MCF 10A (cell line): ENCODE results near the gene MAPT. TPM values are rescaled to one million over a fixed set of nuclear protein-coding genes. Genes with fewer than 3 reads are reported as not detected.

ENCODE experiments used
- BruUV-seq: library from RNA; stranded (reverse); fragments of 400-500 nt; replicated peaks from 2 replicates; lab custom pipeline; 2021; lab: Mats Ljungman, UMichigan
- CTCF ChIA-PET: fragments of 300-600 bp; sonication (Branson Sonifier 250); formaldehyde crosslinking; extraction: SDS; loops from one replicate; lab custom pipeline; 2021; ENCODE audit warnings: antibody characterized with exemption, inconsistent platforms; lab: Yijun Ruan, JAX
- POLR2A ChIA-PET: fragments of 300-600, 350-650 bp; sonication (Branson Sonifier 250); formaldehyde crosslinking; extraction: SDS; loops from one replicate; lab custom pipeline; 2020; ENCODE audit warnings: antibody characterized with exemption, inconsistent platforms; lab: Yijun Ruan, JAX
- DNase-seq: peaks from one replicate; pipeline ENCODE4 v3.0.0-alpha.2; 2018; ENCODE audit not compliant: unreplicated experiment
- H3K27ac Mint-ChIP-seq: one replicate; pipeline ENCODE4 v1.8.0; 2022; ENCODE audit warnings: mild to moderate bottlenecking, low read depth, mixed read lengths; ENCODE audit not compliant: unreplicated experiment
- H3K27me3 Mint-ChIP-seq: one replicate; pipeline ENCODE4 v1.8.0; 2022; ENCODE audit warnings: mixed read lengths; ENCODE audit not compliant: insufficient read depth, unreplicated experiment
- H3K36me3 Mint-ChIP-seq: one replicate; pipeline ENCODE4 v1.8.0; 2022; ENCODE audit warnings: mild to moderate bottlenecking, moderate library complexity, mixed read lengths; ENCODE audit not compliant: insufficient read depth, unreplicated experiment
- H3K4me1 Mint-ChIP-seq: one replicate; pipeline ENCODE4 v1.8.0; 2022; ENCODE audit warnings: mixed read lengths; ENCODE audit not compliant: insufficient read depth, unreplicated experiment
- H3K4me3 Mint-ChIP-seq: one replicate; pipeline ENCODE4 v1.8.0; 2022; ENCODE audit warnings: mild to moderate bottlenecking, moderate library complexity, mixed read lengths; ENCODE audit not compliant: unreplicated experiment
- H3K9me3 Mint-ChIP-seq: one replicate; pipeline ENCODE4 v1.8.0; 2022; ENCODE audit warnings: mixed read lengths; ENCODE audit not compliant: unreplicated experiment
- intact Hi-C: fragments of 100-400 bp; cut with micrococcal nuclease; formaldehyde crosslinking; loops from 2 replicates; pipeline ENCODE4 v1.14.1; 2022
- total RNA-seq: library from RNA; stranded (reverse); gene quantifications from 2 replicates; pipeline ENCODE4 v1.2.3, GENCODE V29; 2022
- TF ChIP-seq, protein P1 (sequence below): fragments of 200-600 bp; IDR thresholded peaks from one replicate; pipeline ENCODE4 v1.8.0; 2022; ENCODE audit warnings: antibody characterized with exemption, mild to moderate bottlenecking; ENCODE audit not compliant: unreplicated experiment

MAPT gene
- total RNA-seq, 1 experiment from 2014 or later, result 0.42 TPM

DNA sequence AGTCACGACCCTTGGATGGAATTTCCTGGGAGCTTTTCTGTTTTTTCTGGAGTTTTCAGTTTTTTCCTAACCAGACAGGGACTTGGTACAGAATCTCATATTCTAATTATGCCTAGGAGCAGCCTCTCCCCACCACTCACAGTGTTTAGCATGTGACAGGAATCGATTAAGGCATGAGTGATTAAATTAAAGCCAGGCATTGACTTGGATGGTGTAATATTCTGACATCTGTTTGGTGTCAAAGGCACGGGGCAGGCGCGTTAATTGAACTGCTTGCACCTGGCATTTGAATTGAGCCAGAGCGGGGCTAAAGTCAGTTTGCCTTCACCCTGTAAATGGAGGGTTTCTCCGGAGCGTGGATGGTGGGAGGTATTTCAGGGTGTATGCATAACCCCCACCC is 11.9 kb downstream of the MAPT start:
- ChIA-PET CTCF (no interaction called here), POLR2A (interaction anchor here (0.8 kb wide), 1 partner anchor 17 kb away, joined by 4 read pairs; no protein-coding TSS in a partner anchor)
- no peak for DNase-seq
- TF ChIP-seq, protein P1, sequence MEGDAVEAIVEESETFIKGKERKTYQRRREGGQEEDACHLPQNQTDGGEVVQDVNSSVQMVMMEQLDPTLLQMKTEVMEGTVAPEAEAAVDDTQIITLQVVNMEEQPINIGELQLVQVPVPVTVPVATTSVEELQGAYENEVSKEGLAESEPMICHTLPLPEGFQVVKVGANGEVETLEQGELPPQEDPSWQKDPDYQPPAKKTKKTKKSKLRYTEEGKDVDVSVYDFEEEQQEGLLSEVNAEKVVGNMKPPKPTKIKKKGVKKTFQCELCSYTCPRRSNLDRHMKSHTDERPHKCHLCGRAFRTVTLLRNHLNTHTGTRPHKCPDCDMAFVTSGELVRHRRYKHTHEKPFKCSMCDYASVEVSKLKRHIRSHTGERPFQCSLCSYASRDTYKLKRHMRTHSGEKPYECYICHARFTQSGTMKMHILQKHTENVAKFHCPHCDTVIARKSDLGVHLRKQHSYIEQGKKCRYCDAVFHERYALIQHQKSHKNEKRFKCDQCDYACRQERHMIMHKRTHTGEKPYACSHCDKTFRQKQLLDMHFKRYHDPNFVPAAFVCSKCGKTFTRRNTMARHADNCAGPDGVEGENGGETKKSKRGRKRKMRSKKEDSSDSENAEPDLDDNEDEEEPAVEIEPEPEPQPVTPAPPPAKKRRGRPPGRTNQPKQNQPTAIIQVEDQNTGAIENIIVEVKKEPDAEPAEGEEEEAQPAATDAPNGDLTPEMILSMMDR, result no peak
- no TSS peak for BruUV-seq
- H3K36me3 Mint-ChIP-seq, result no peaks in the 10 kb centered on the region
- H3K4me3 Mint-ChIP-seq, result no peak overlapping the region
- intact Hi-C loops, result no loop called here
- no peaks in the 10 kb centered on the region for H3K4me1 Mint-ChIP-seq
- H3K27me3 Mint-ChIP-seq, result peaks cover 45% of the 10 kb centered on the region
- no peak overlapping the region for H3K27ac Mint-ChIP-seq
- no peaks in the 10 kb centered on the region for H3K9me3 Mint-ChIP-seq

DNA sequence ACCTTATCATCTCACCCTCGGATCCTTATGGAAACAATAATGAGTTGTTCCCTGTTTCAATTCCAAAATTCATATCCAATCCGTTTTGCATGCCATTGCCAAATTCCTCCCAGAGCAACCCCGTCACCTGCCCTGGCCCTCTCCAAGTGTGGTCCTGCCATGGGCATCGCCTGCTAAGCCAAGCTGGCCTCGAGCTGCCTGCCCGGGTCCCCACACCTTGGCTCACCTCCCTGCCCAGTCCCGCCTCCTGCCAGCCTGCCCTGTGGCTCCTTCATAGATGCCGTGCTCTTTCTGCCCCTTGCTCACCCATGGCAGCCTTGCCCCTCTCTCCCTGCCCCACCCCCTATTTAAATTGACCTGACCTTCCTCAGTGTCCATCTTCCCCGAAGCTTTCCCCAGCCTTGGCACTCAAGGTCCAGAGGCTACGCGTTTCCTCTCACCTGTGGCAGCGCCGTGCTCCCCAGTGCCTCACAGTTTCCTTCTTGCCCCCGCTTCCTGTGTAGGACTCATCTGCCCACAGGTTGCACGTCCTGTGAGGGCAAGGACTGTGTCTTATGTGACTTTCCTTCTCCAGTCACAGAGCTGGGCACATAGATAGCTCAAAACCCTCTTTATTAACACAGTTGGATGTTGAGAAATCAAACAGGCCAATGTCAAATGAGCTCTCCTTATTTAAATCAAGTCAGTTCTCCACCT is 12.7 kb downstream of the MAPT start:
- ChIA-PET CTCF (no interaction called here), POLR2A (interaction anchor here (0.6 kb wide), 1 partner anchor 14 kb away, joined by 3 read pairs; no protein-coding TSS in a partner anchor)
- Mint-ChIP-seq H3K36me3 (no peaks in the 10 kb centered on the region), H3K4me1 (no peaks in the 10 kb centered on the region), H3K4me3 (no peak overlapping the region), H3K27ac (no peak overlapping the region), H3K9me3 (peaks cover 2% of the 10 kb centered on the region), H3K27me3 (peaks cover 39% of the 10 kb centered on the region)
- intact Hi-C loops, result no loop called here
- TF ChIP-seq, protein P1, result no peak
- no TSS peak for BruUV-seq
- DNase-seq, result no peak

DNA sequence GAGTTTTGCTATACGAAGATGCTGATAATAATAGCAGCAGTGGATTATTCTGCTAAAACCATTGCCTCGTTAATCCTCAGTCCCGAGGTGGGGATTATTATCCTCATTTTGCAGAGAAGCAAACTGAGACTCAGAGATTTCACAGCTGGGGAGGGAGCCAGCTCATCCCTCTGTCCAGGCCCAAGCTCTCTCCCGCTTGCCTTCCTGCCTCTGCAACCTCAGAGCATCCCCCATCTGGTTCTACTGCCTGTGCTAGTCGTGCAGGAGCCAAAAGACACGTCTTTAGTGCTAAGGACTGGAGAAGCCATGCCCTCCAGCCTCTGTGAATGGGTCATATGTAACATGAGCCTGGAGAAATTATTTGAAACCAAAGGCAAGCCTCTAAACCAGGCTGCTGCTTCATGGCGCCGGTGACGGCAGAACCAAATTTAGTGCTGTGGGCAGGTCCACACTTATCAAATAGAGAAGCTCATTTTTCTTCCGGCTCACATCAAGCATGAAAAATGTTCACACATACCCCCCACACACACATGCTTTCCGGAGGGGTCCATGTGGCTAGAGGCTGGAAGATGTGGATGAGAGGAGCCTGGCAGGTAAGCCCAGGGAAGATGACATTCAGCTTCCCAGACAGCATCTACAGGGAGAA is 13.5 kb downstream of the MAPT start:
- CTCF ChIA-PET, result interaction anchor here (0.7 kb wide), 2 partner anchors 14 to 16 kb away, joined by 3 to 4 read pairs; no protein-coding TSS in a partner anchor
- no peak overlapping the region for H3K4me3 Mint-ChIP-seq
- H3K36me3 Mint-ChIP-seq, result no peaks in the 10 kb centered on the region
- TF ChIP-seq, protein P1, result no peak
- H3K4me1 Mint-ChIP-seq, result no peaks in the 10 kb centered on the region
- peaks cover 44% of the 10 kb centered on the region for H3K27me3 Mint-ChIP-seq
- intact Hi-C loops, result no loop called here
- H3K9me3 Mint-ChIP-seq, result peaks cover 10% of the 10 kb centered on the region
- DNase-seq, result no peak
- no peak overlapping the region for H3K27ac Mint-ChIP-seq
- POLR2A ChIA-PET, result interaction anchor here (0.7 kb wide), 2 partner anchors 14 to 40 kb away, joined by 3 to 4 read pairs; no protein-coding TSS in a partner anchor
- BruUV-seq, result no TSS peak

DNA sequence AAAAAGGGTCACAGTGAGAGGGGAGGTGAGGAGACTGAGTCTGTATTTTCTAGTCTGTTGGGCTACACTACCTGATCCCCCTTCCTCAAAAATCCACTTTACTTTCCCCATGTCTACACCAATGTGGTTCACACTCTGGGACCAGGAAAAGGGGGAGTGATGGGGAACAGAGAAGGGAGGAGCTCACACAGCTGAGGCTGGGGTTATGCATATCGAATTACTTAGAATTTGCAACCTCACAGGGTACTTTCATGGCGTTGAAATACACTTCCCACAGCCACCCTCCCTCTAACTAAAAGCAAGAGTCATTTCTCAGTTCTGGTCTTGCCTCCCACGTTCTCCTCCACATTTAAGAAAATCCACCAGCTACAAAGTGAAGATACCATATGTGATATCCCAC is 14.1 kb downstream of the MAPT start:
- TF ChIP-seq, protein P1, result no peak
- ChIA-PET POLR2A (interaction anchor here (0.7 kb wide), 2 partner anchors 15 to 40 kb away, joined by 3 to 4 read pairs; no protein-coding TSS in a partner anchor), CTCF (interaction anchor here (0.6 to 0.7 kb wide), 2 partner anchors 15 to 235 kb away, joined by 3 to 4 read pairs; no protein-coding TSS in a partner anchor)
- DNase-seq, result no peak
- H3K4me1 Mint-ChIP-seq, result no peaks in the 10 kb centered on the region
- no peaks in the 10 kb centered on the region for H3K36me3 Mint-ChIP-seq
- no peak overlapping the region for H3K27ac Mint-ChIP-seq
- intact Hi-C loops, result no loop called here
- peaks cover 14% of the 10 kb centered on the region for H3K9me3 Mint-ChIP-seq
- H3K27me3 Mint-ChIP-seq, result peaks cover 47% of the 10 kb centered on the region
- H3K4me3 Mint-ChIP-seq, result no peak overlapping the region
- BruUV-seq, result no TSS peak
